PC-3 (cell line): Measurements from ENCODE around the gene TSTD2. TPM values are rescaled to one million over a fixed set of nuclear protein-coding genes. Genes with fewer than 3 reads are reported as not detected.

Experiments
- ATAC-seq: fragments of 200-7000 bp; cut with Tn5 transposase; 2 replicates; pipeline ENCODE4 v1.9.1; 2020; ENCODE audit warnings: mild to moderate bottlenecking, moderate library complexity
- BruUV-seq: library from RNA; stranded (reverse); fragments of 400-500 nt; replicated peaks from 2 replicates; lab custom pipeline; 2021; lab: Mats Ljungman, UMichigan
- CTCF ChIA-PET: fragments of 300-600 bp; sonication (Branson Sonifier 250); formaldehyde crosslinking; loops from one replicate; lab custom pipeline; 2022; ENCODE audit warnings: antibody characterized with exemption; lab: Charles Lee
- POLR2A ChIA-PET: fragments of 300-600 bp; sonication (Branson Sonifier 250); formaldehyde crosslinking; loops from one replicate; lab custom pipeline; 2022; ENCODE audit warnings: antibody characterized with exemption; ENCODE audit not compliant: unreplicated experiment; lab: Charles Lee
- DNase-seq: peaks from one replicate; pipeline ENCODE4 v3.0.0-alpha.2; 2015
- H2AFZ ChIP-seq: fragments of 300-600 bp; sonication (generic); 2 replicates; pipeline ENCODE4 v1.6.0; 2016; ENCODE audit warnings: antibody characterized with exemption, low read length
- H3F3A ChIP-seq: fragments of 300-600 bp; sonication (generic); one replicate; pipeline ENCODE4 v1.6.0; 2017; ENCODE audit warnings: antibody characterized with exemption, low read length, control low read depth, mild to moderate bottlenecking; ENCODE audit not compliant: unreplicated experiment
- H3K27ac ChIP-seq: fragments of 300-600 bp; sonication (generic); 2 replicates; pipeline ENCODE4 v1.5.1; 2016; ENCODE audit warnings: mild to moderate bottlenecking, low read length
- H3K27me3 ChIP-seq: fragments of 300-600 bp; sonication (generic); 2 replicates; pipeline ENCODE4 v1.6.1; 2016; ENCODE audit warnings: low read length, mixed read lengths
- H3K36me3 ChIP-seq: fragments of 300-600 bp; sonication (generic); 2 replicates; pipeline ENCODE4 v1.6.1; 2016; ENCODE audit warnings: low read depth, mixed run types, low read length, mixed read lengths
- H3K4me1 ChIP-seq: fragments of 300-600 bp; sonication (generic); 2 replicates; pipeline ENCODE4 v1.5.1; 2016; ENCODE audit warnings: low read length; ENCODE audit not compliant: insufficient read depth
- H3K4me2 ChIP-seq: fragments of 300-600 bp; sonication (generic); 2 replicates; pipeline ENCODE4 v1.6.0; 2016; ENCODE audit warnings: low read length
- H3K4me3 ChIP-seq: fragments of 300-600 bp; sonication (generic); 2 replicates; pipeline ENCODE4 v1.5.1; 2016; ENCODE audit warnings: mild to moderate bottlenecking, low read length, mixed read lengths
- H3K79me2 ChIP-seq: fragments of 300-600 bp; sonication (generic); 2 replicates; pipeline ENCODE4 v1.6.1; 2017; ENCODE audit warnings: low read length, mixed read lengths
- H3K9ac ChIP-seq: fragments of 300-600 bp; sonication (generic); 2 replicates; pipeline ENCODE4 v1.6.0; 2016; ENCODE audit warnings: mild to moderate bottlenecking, low read length
- H3K9me2 ChIP-seq: fragments of 300-600 bp; sonication (generic); replicated peaks from 2 replicates; pipeline ENCODE4 v1.6.1; 2016; ENCODE audit warnings: mixed run types, low read length, mixed read lengths
- H3K9me3 ChIP-seq: fragments of 300-600 bp; sonication (generic); 2 replicates; pipeline ENCODE4 v1.6.1; 2016; ENCODE audit warnings: low read length, mixed read lengths
- H4K20me1 ChIP-seq: fragments of 300-600 bp; sonication (generic); 2 replicates; pipeline ENCODE4 v1.6.1; 2016; ENCODE audit warnings: low read length, mixed read lengths
- CTCF ChIP-seq: fragments of 300-600 bp; sonication (generic); conservative IDR thresholded peaks from 2 replicates; pipeline ENCODE4 v1.5.1; 2017; ENCODE audit warnings: antibody characterized with exemption, low read depth, mild to moderate bottlenecking, low read length
- EZH2 ChIP-seq: fragments of 300-600 bp; sonication (generic); IDR thresholded peaks from one replicate; pipeline ENCODE4 v1.6.1; 2017; ENCODE audit warnings: antibody characterized with exemption, mild to moderate bottlenecking, low read length; ENCODE audit not compliant: unreplicated experiment
- EZH2phosphoT487 ChIP-seq: fragments of 300-600 bp; sonication (generic); IDR thresholded peaks from 2 replicates; pipeline ENCODE4 v1.6.1; 2018; ENCODE audit warnings: mild to moderate bottlenecking, antibody characterized with exemption, low read length, borderline replicate concordance
- intact Hi-C: fragments of 100-400 bp; cut with micrococcal nuclease; formaldehyde crosslinking; loops from 2 replicates; pipeline ENCODE4 v1.9.0; 2023
- total RNA-seq: library from RNA; depleted of rRNA; stranded (reverse); fragments of >200 nt; gene quantifications from 2 replicates; pipeline ENCODE4 v1.2.3, GENCODE V29; 2014

The TSTD2 gene
- total RNA-seq, 1 experiment from 2014 or later: 11.2 TPM

GRCh38 chr9:97675655-97676054 lies 42.5 kb upstream of the TSTD2 start:
- no TSS peak for BruUV-seq
- no peak for DNase-seq
- Histone ChIP-seq H3K9me3 (no peaks in the 10 kb centered on the region), H3K79me2 (no peaks in the 10 kb centered on the region), H3K4me1 (no peaks in the 10 kb centered on the region), H3K4me2 (no peak overlapping the region), H3K9me2 (no peaks in the 10 kb centered on the region), H4K20me1 (no peaks in the 10 kb centered on the region), H3K4me3 (no peak overlapping the region), H3K36me3 (peaks cover 50% of the 10 kb centered on the region; the same call in 1 of the 2 replicates), H3K9ac (no peak overlapping the region), H3K27ac (no peak overlapping the region), H2AFZ (no peak overlapping the region), H3K27me3 (no peaks in the 10 kb centered on the region), H3F3A (no peaks in the 10 kb centered on the region)
- ATAC-seq: no peak
- TF ChIP-seq EZH2 (no peak), EZH2phosphoT487 (no peak), CTCF (no peak)
- intact Hi-C loops: no loop called here
- POLR2A ChIA-PET: no interaction called here
- CTCF ChIA-PET: no interaction called here

GRCh38 chr9:97673922-97674321 lies 40.8 kb upstream of the TSTD2 start:
- H3K9ac ChIP-seq: no peak overlapping the region
- no peak overlapping the region for H3K4me3 ChIP-seq
- TF ChIP-seq EZH2 (no peak), CTCF (no peak), EZH2phosphoT487 (no peak)
- no peaks in the 10 kb centered on the region for H4K20me1 ChIP-seq
- peaks cover 63% of the 10 kb centered on the region for H3K36me3 ChIP-seq
- CTCF ChIA-PET: interaction anchor here (0.5 to 0.6 kb wide), 2 partner anchors 210 to 262 kb away, joined by 3 read pairs; partner anchors contain the start of gene TDRD7
- no peak overlapping the region for H2AFZ ChIP-seq
- POLR2A ChIA-PET: no interaction called here
- H3K4me2 ChIP-seq: no peak overlapping the region
- H3K9me2 ChIP-seq: no peaks in the 10 kb centered on the region
- ATAC-seq: no peak
- no peaks in the 10 kb centered on the region for H3K79me2 ChIP-seq
- no peak overlapping the region for H3K27ac ChIP-seq
- H3K27me3 ChIP-seq: no peaks in the 10 kb centered on the region
- no peak for DNase-seq
- intact Hi-C loops: no loop called here
- no peaks in the 10 kb centered on the region for H3K4me1 ChIP-seq
- BruUV-seq: no TSS peak
- H3K9me3 ChIP-seq: no peaks in the 10 kb centered on the region
- H3F3A ChIP-seq: no peaks in the 10 kb centered on the region

- no TSS peak for BruUV-seq
Measured at GRCh38 chr9:97672403-97672802, 39.2 kb upstream of the TSTD2 start.

More at GRCh38 chr9:97672403-97672802, 39.2 kb upstream of the TSTD2 start:
- DNase-seq (no peak), ATAC-seq (no peak)
- Histone ChIP-seq H3F3A (no peaks in the 10 kb centered on the region), H3K27me3 (no peaks in the 10 kb centered on the region), H3K9ac (no peak overlapping the region), H3K27ac (no peak overlapping the region), H3K4me3 (no peak overlapping the region), H3K4me1 (no peaks in the 10 kb centered on the region), H4K20me1 (no peaks in the 10 kb centered on the region), H2AFZ (no peak overlapping the region), H3K79me2 (no peaks in the 10 kb centered on the region), H3K9me3 (no peaks in the 10 kb centered on the region), H3K4me2 (no peak overlapping the region), H3K36me3 (peaks cover 72% of the 10 kb centered on the region), H3K9me2 (no peaks in the 10 kb centered on the region)
- no peak for TF ChIP-seq EZH2
- TF ChIP-seq CTCF: no peak
- TF ChIP-seq EZH2phosphoT487: no peak
- ChIA-PET CTCF (no interaction called here), POLR2A (no interaction called here)
- intact Hi-C loops: no loop called here
